Measurements from ENCODE around the gene LRRFIP1.

The LRRFIP1 gene

GRCh38 chr2:237637429-237638135 is 10.2 kb downstream of the LRRFIP1 start:
- Histone ChIP-seq H3K4me2 (peak overlapping the region in 5 of 11 experiments; percentile 30 to 84 (median 75); a peak in 9 of 22 replicates), H3K4me3 (no peak overlapping the region), H3K9ac (no peak overlapping the region), H3K36me3 (peaks cover 23 to 72% (median 49%) of the 10 kb centered on the region in 11 experiments), H3K4me1 (peaks cover 5 to 55% (median 37%) of the 10 kb centered on the region in 10 experiments; a peak in 18 of 20 replicates), H3K9me3 (replicated peaks in 1 of 11) (peaks cover 17 to 57% (median 41%) of the 10 kb centered on the region in 11 experiments), H4K20me1 (peaks cover 0 to 17% (median 0%) of the 10 kb centered on the region in 11 experiments; a peak in 5 of 22 replicates), H3K27ac (no peak overlapping the region), H3K27me3 (no peaks in the 10 kb centered on the region)
- no peak for TF ChIP-seq Cebpa-rat (IDR thresholded peaks at IDR 0.05)

DNA sequence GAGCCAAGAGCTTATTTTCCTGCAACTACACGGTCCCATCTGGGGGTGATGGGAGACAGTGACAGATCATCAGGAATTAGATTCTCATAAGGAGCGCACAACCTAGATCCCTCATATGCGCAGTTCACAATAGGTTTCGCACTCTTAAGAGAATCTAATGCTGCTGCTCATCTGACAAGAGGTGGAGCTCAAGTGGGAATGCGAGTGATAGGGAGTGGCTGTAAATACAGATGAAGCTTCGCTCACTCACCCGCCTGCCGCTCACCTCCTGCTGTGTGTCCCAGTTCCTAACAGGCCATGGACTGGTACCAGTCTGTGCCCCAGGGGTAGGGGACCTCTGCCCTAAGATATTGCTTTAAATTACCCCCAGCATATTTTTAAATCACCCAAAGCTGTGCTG is 10.8 kb downstream of the LRRFIP1 start:
- no peak for TF ChIP-seq Cebpa-rat (IDR thresholded peaks at IDR 0.05)

GRCh38 chr2:237639052-237639835 is 11.9 kb downstream of the LRRFIP1 start:
- Histone ChIP-seq H3K27me3 (no peaks in the 10 kb centered on the region), H3K9me3 (replicated peaks in 1 of 11) (peaks cover 15 to 48% (median 33%) of the 10 kb centered on the region in 11 experiments), H3K27ac (peak overlapping the region in 1 of 11 experiments; percentile 39; a peak in 2 of 22 replicates), H3K9ac (no peak overlapping the region; a peak in 1 of 22 replicates), H3K36me3 (peaks cover 17 to 71% (median 42%) of the 10 kb centered on the region in 11 experiments), H4K20me1 (peaks cover 0 to 27% (median 5%) of the 10 kb centered on the region in 11 experiments; a peak in 6 of 22 replicates), H3K4me1 (peaks cover 5 to 45% (median 35%) of the 10 kb centered on the region in 10 experiments; a peak in 18 of 20 replicates), H3K4me2 (peak overlapping the region in 10 of 11 experiments; percentile 3 to 84 (median 63); a peak in 19 of 22 replicates), H3K4me3 (no peak overlapping the region)
- TF ChIP-seq Cebpa-rat (IDR thresholded peaks at IDR 0.05): no peak

More for the DNA sequence above, 10.8 kb downstream of the LRRFIP1 start:
- Histone ChIP-seq H3K36me3 (peaks cover 18 to 72% (median 45%) of the 10 kb centered on the region in 11 experiments), H4K20me1 (peaks cover 0 to 18% (median 4%) of the 10 kb centered on the region in 11 experiments; a peak in 6 of 22 replicates), H3K27ac (no peak overlapping the region), H3K4me2 (peak overlapping the region in 9 of 11 experiments; percentile 31 to 84 (median 67); a peak in 15 of 22 replicates), H3K4me3 (no peak overlapping the region), H3K4me1 (peaks cover 5 to 49% (median 36%) of the 10 kb centered on the region in 10 experiments; a peak in 18 of 20 replicates), H3K9ac (0 out of 22 replicates have a peak overlapping the region, but pooled peaks of 1 of the 11 experiments have one; percentile 29), H3K9me3 (replicated peaks in 1 of 11) (peaks cover 17 to 58% (median 43%) of the 10 kb centered on the region in 11 experiments), H3K27me3 (no peaks in the 10 kb centered on the region)

DNA sequence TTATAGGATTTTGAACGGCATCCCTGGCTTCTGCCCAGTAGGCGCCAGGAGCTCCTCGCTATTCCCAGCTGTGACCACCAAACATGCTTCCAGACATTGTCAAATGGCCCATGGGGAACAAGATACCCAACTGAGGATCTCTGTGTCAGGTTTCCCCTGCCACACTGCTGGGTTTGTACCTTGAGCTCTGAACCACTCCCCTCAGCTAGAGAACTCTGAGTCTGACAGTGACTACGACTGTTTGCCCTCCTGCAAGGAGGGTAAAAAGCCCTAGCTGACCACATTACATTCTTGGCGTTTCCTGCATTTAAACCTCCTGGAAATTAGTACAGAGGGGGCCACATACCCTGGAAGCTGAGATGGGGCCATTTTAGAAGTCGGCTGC is 12.4 kb downstream of the LRRFIP1 start:
- H3K4me3 ChIP-seq: no peak overlapping the region
- H4K20me1 ChIP-seq: peaks cover 0 to 31% (median 5%) of the 10 kb centered on the region in 11 experiments; a peak in 6 of 22 replicates
- peak overlapping the region in 1 of 11 experiments; percentile 39; a peak in 2 of 22 replicates for H3K27ac ChIP-seq
- H3K27me3 ChIP-seq: no peaks in the 10 kb centered on the region
- no peak overlapping the region for H3K9ac ChIP-seq
- peaks cover 22 to 71% (median 44%) of the 10 kb centered on the region in 11 experiments for H3K36me3 ChIP-seq
- TF ChIP-seq Cebpa-rat (IDR thresholded peaks at IDR 0.05): no peak
- peak overlapping the region in 8 of 11 experiments; percentile 54 to 84 (median 70); a peak in 15 of 22 replicates for H3K4me2 ChIP-seq
- peaks cover 9 to 42% (median 27%) of the 10 kb centered on the region in 11 experiments; a peak in 20 of 22 replicates for H3K9me3 ChIP-seq (replicated peaks in 1 of 11)
- peaks cover 5 to 45% (median 35%) of the 10 kb centered on the region in 10 experiments; a peak in 18 of 20 replicates for H3K4me1 ChIP-seq

GRCh38 chr2:237640493-237640998 is 13.2 kb downstream of the LRRFIP1 start:
- Histone ChIP-seq H3K4me1 (peaks cover 5 to 44% (median 35%) of the 10 kb centered on the region in 10 experiments; a peak in 18 of 20 replicates), H4K20me1 (peaks cover 0 to 31% (median 5%) of the 10 kb centered on the region in 11 experiments; a peak in 6 of 22 replicates), H3K27me3 (no peaks in the 10 kb centered on the region), H3K9me3 (replicated peaks in 1 of 11) (peaks cover 2 to 35% (median 21%) of the 10 kb centered on the region in 11 experiments; a peak in 20 of 22 replicates), H3K9ac (no peak overlapping the region), H3K4me2 (no peak overlapping the region), H3K36me3 (peaks cover 28 to 71% (median 51%) of the 10 kb centered on the region in 11 experiments), H3K4me3 (no peak overlapping the region), H3K27ac (no peak overlapping the region)
- no peak for TF ChIP-seq Cebpa-rat (IDR thresholded peaks at IDR 0.05)

DNA sequence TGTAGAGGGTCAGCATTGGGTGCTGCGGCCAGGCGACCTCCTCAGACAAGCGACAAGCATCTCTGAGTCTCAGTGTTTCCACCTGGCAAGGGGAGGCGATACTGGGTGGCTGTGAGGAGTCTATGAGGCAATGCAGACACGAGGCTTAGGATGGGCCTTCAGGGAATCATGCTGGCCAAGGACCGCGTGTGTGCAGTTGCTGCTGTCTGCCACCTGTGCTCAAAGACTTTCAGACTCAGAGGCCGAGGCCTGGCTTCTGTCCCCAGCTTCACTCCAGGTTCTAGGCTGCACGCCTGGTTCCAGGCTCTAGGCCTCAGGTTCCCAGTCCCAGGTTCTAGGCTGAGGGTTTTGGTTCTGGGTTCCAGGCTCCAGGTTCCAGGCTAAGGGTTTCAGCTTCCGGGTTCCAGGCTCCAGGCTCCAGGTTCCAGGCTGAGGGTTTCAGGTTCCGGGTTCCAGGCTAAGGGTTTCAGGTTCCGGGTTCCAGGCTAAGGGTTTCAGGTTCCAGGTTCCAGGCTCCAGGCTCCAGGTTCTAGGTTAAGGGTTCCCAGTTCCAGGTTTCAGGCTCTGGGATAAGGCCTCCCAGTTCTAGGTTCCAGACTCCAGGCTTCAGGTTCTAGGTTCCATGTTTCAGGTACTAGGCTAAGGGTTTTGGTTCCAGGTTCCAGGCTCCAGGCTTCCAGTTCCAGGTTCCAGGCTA is 14.8 kb downstream of the LRRFIP1 start:
- no peak overlapping the region for H3K4me2 ChIP-seq
- H3K4me1 ChIP-seq: peaks cover 8 to 35% (median 28%) of the 10 kb centered on the region in 10 experiments; a peak in 19 of 20 replicates
- H3K9me3 ChIP-seq (replicated peaks in 1 of 11): peaks cover 0 to 21% (median 10%) of the 10 kb centered on the region in 11 experiments; a peak in 16 of 22 replicates
- no peak for TF ChIP-seq Cebpa-rat (IDR thresholded peaks at IDR 0.05)
- H3K4me3 ChIP-seq: no peak overlapping the region
- H3K27ac ChIP-seq: no peak overlapping the region
- no peak overlapping the region for H3K9ac ChIP-seq
- peaks cover 0 to 31% (median 5%) of the 10 kb centered on the region in 11 experiments; a peak in 6 of 22 replicates for H4K20me1 ChIP-seq
- H3K36me3 ChIP-seq: peaks cover 32 to 74% (median 61%) of the 10 kb centered on the region in 11 experiments; a peak in 21 of 22 replicates
- no peaks in the 10 kb centered on the region for H3K27me3 ChIP-seq

DNA sequence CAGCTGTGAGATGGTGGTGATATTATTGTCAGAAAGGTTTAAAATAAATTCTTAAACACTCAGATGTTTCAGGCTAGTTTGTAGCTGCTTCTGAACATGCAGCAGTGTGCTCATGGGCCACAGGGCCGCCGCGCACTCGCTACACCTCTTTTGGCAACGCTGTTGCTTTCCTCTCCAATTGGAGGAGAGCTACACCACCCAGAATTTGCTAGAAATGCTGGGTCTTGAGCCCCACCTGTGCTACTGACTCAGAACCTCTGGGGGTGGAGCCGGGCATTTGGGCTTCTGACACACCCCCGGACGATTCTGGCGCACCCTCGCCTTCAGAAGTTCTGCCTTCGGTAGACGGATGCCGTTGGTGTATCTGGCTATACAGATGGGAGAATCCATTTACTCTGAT is 15.7 kb downstream of the LRRFIP1 start:
- Histone ChIP-seq H3K4me2 (no peak overlapping the region), H3K36me3 (peaks cover 32 to 80% (median 69%) of the 10 kb centered on the region in 11 experiments; a peak in 21 of 22 replicates), H3K9ac (no peak overlapping the region), H4K20me1 (peaks cover 0 to 31% (median 5%) of the 10 kb centered on the region in 11 experiments; a peak in 6 of 22 replicates), H3K27ac (no peak overlapping the region), H3K9me3 (replicated peaks in 1 of 11) (peaks cover 0 to 15% (median 10%) of the 10 kb centered on the region in 11 experiments; a peak in 14 of 22 replicates), H3K4me1 (peaks cover 9 to 35% (median 22%) of the 10 kb centered on the region in 10 experiments; a peak in 19 of 20 replicates), H3K4me3 (no peak overlapping the region), H3K27me3 (no peaks in the 10 kb centered on the region)
- no peak for TF ChIP-seq Cebpa-rat (IDR thresholded peaks at IDR 0.05)

Data from BLaER1 treated with 17β-estradiol and CSF1 and Interleukin-3, amounts not matched to agents 10 nM and 100 nM (cell line).